GM21723 (cell line): ENCODE results near the gene GPR61.

ENCODE experiments used
- ATAC-seq: cut with Tn5 transposase; IDR thresholded peaks from one replicate; pipeline ENCODE4 v1.9.1; 2021; ENCODE audit warnings: mild to moderate bottlenecking, moderate library complexity; ENCODE audit not compliant: unreplicated experiment

GPR61 gene

GRCh38 chr1:109567877-109568672 is 28.4 kb downstream of the GPR61 start:
- ATAC-seq, result no peak

GRCh38 chr1:109569323-109569722 is 29.7 kb downstream of the GPR61 start:
- ATAC-seq, result no peak

GRCh38 chr1:109570414-109570813 is 30.7 kb downstream of the GPR61 start:
- ATAC-seq, result no peak

DNA sequence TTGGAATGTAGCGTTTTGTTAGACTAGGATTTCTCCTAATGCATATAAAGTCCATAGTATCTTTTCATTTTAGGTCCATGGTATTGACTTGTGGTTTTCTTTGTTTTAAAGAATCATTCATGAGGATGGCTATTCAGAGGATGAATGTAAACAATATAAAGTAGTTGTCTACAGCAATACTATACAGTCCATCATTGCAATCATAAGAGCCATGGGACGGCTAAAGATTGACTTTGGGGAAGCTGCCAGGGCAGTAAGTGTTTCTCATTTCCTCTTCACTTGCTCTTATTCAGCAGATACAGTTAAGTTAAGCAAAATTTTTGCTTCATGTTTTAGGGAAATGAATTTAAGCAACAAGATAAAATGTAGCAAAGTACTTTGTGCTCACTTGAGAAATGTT is 34.1 kb downstream of the GPR61 start:
- ATAC-seq, result no peak

- no peak for ATAC-seq
Observed at GRCh38 chr1:109578947-109579443, 39.3 kb downstream of the GPR61 start.

DNA sequence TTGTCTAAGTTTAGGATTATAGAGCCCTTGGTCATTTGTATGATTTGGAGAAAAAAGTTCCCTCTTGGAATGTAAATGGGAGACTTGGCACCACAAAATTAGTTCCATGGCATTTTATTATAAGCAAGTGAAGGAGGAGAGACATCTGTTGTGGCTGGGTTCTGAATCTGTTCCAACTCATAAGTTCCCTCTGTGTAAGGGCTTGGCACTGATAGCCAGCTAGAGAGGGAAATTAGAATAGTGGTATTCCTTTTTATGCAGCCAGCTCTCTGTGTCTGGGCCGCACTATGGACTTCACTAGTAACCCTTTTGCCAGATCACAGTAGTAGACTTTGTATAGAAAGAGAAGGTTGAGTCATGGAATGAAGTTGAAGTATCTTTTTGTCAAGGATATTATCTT is 39.8 kb downstream of the GPR61 start:
- ATAC-seq, result no peak

DNA sequence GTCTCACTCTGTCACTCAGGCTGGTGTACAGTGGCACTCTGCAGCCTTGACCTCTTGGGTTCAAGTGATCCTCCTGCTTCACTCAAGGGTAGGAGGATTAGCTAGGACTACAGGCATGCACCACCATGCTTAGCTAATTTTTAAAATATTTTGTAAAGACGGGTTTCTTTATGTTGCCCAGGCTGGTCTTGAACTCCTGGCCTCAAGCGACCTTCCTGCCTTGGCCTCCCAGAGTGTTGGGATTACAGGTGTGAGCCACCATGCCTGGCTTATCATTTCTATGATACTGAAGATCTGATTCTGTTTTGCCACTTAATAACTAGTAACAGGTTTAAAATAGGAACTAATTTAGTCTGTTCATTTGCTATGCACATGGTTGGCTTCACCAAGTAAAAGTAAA is 42.3 kb downstream of the GPR61 start:
- no peak for ATAC-seq

GRCh38 chr1:109584766-109585165 is 45.1 kb downstream of the GPR61 start:
- no peak for ATAC-seq

DNA sequence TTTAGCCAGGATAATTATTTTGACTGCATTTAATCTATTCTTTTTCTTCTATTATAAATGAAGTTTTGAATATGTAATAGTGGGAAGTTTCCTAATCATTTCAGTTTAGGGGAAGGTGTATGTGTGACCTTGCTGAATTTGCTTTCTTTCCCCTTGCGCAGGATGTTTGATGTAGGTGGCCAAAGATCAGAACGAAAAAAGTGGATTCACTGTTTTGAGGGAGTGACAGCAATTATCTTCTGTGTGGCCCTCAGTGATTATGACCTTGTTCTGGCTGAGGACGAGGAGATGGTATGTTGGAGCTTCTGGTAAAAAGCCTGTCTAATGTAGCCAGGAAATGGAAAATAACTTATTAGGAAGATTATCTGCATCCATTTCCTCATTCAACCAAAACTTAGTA is 46.4 kb downstream of the GPR61 start:
- no peak for ATAC-seq

DNA sequence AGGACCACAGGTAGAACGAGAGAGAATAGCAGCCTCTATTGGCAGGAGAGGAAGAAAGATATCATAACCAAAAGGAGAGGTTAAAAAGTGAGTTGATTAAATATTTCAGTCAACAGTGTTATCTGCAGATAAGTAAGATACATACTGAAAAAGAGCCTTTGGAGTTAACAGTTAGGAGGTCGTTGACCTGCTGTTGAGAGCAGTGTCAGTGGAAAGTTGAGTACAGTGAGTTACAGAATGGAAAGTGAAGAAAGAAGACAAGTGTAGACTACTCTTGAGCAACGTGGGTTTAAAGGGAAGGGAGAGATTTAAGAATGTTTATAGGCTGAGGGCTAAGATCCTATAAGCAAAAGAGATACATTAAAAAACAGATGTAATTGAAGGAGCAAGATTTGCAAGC is 49.5 kb downstream of the GPR61 start:
- ATAC-seq, result no peak

GRCh38 chr1:109589679-109590078 is 50.0 kb downstream of the GPR61 start:
- ATAC-seq, result no peak

DNA sequence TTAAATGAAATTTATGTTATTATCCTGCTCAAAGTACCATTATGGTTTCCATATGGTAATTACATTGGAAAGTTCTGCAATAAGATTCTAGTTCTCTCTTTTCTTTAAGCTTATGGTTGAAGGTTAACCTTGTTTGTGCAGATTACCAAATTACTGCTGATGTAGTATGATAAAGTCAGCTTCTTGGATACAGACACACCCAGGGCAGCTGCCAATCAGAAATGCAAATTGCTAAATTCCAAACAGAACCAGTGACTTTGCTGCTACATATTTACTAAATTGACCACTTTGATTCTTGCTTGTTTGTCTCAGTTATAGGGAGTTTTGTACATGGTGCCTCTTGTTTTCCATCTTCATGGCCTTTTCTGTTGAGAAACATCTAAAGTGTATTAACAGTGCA is 53.2 kb downstream of the GPR61 start:
- no peak for ATAC-seq

DNA sequence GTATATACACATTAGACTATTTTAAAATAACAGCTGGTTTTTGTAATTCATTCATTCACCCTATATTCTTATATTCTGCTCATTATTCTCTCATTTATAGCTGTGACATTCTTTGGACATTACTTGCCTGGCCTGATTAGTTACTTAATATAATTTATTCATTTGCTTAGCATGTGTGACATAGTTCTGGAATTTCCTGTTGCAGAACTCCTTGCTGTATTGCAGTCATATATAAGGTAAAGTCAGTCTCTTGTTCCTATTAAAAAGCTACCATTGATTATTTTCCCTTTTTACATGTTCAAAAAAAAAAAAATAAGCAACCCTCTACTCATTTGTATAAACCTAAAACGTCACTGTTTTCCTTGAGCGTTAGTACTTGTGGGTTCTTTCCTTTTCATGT is 55.9 kb downstream of the GPR61 start:
- ATAC-seq, result no peak
